Natural killer cell (primary cell): Measurements from ENCODE around the gene RARS2. TPM values are rescaled to one million over a fixed set of nuclear protein-coding genes. Genes with fewer than 3 reads are reported as not detected.

Source experiments
- ATAC-seq, 3 donors: fragments of 150-1000 bp in 2 of 3; fragments of 200-7000 bp in 1 of 3; cut with Tn5 transposase; 1 replicate in 1 of 3; 2 replicates in 2 of 3; pipeline ENCODE4 v1.10.0; 2021; ENCODE audit warnings: mild to moderate bottlenecking in 2 of 3, moderate library complexity in 2 of 3
- DNase-seq, 2 donors: peaks; one replicate each; pipeline versions ENCODE4 v3.0.0 to v3.0.0-alpha.2; 2013 to 2021; ENCODE audit warnings: mixed read lengths in 1 of 2
- H3K27ac ChIP-seq: one replicate; pipeline ENCODE4 v1.5.1; 2013; ENCODE audit warnings: mild to moderate bottlenecking, low read length
- H3K27me3 ChIP-seq: one replicate; pipeline ENCODE4 v1.6.1; 2013; ENCODE audit warnings: low read length; ENCODE audit not compliant: control insufficient read depth, insufficient read depth
- H3K36me3 ChIP-seq: one replicate; pipeline ENCODE4 v1.6.1; 2013; ENCODE audit warnings: low read length; ENCODE audit not compliant: control insufficient read depth, insufficient read depth
- H3K4me1 ChIP-seq: one replicate; pipeline ENCODE4 v1.6.1; 2013; ENCODE audit warnings: low read length; ENCODE audit not compliant: control insufficient read depth, insufficient read depth
- H3K4me3 ChIP-seq: one replicate; pipeline ENCODE4 v1.5.1; 2013; ENCODE audit warnings: low read length
- H3K9me3 ChIP-seq: one replicate; pipeline ENCODE4 v1.6.1; 2013; ENCODE audit warnings: low read length; ENCODE audit not compliant: control insufficient read depth, insufficient read depth
- H3K27ac Mint-ChIP-seq, 2 donors: one replicate each; pipeline ENCODE4 v1.8.0; 2022; ENCODE audit warnings: mild to moderate bottlenecking in 2 of 2, mixed read lengths in 2 of 2, moderate library complexity in 1 of 2
- H3K27me3 Mint-ChIP-seq, 2 donors: one replicate each; pipeline ENCODE4 v1.8.0; 2022; ENCODE audit warnings: low read depth in 2 of 2, mixed read lengths in 2 of 2
- H3K36me3 Mint-ChIP-seq: one replicate; pipeline ENCODE4 v1.8.0; 2022; ENCODE audit warnings: mixed read lengths
- H3K4me1 Mint-ChIP-seq, 2 donors: one replicate each; pipeline ENCODE4 v1.8.0; 2022; ENCODE audit warnings: mixed read lengths in 2 of 2
- H3K4me3 Mint-ChIP-seq: one replicate; pipeline ENCODE4 v1.8.0; 2022; ENCODE audit warnings: mild to moderate bottlenecking, moderate library complexity, mixed read lengths
- H3K9me3 Mint-ChIP-seq, 2 donors: one replicate each; pipeline ENCODE4 v1.8.0; 2022; ENCODE audit warnings: mixed read lengths in 2 of 2
- WGBS: methylation state at CpG from one replicate; pipeline ENCODE4 v1.1.7; 2013; ENCODE audit warnings: missing lambda C conversion rate; ENCODE audit not compliant: insufficient coverage; 5-methylcytosine and 5-hydroxymethylcytosine counted together
- intact Hi-C: fragments of 100-400 bp; cut with micrococcal nuclease; formaldehyde crosslinking; loops from one replicate; pipeline ENCODE4 v1.14.2; 2022
- total RNA-seq, 4 donors: library from RNA; stranded (reverse); fragments of 120-200 nt in 1 of 4; gene quantifications; one replicate each; pipeline versions ENCODE4 v1.2.3 to v1.2.4, GENCODE V29; 2013 to 2022
- TF ChIP-seq, protein P1 (sequence below): fragments of 200-600 bp; IDR thresholded peaks from one replicate; pipeline ENCODE4 v1.8.0; 2022; ENCODE audit warnings: antibody characterized with exemption

RARS2 gene
- total RNA-seq, 3 donors from 2014 or later (not counting 1 experiment from before 2014, with no cell fraction given) = 21.8 to 26.5 (median 24.2) TPM

DNA sequence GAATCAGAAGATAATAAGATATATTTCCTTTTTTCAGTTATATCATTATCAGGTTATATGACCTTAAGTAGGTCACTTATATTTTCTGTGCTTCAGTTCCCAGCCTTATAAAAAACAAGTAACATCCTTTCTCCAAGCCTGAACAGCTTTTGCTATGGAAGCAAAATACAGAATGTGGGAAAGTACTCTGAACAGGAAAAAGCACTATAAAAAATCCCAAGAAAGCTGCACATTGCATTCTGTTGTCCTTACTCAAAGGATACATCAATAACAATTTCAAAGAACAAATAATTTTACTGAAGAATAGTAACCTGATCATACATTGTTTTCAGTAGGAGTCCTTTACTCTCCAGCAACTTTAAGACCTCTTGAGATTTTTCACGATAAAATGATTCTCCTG is 60.6 kb downstream of the RARS2 start:
- TF ChIP-seq, protein P1, sequence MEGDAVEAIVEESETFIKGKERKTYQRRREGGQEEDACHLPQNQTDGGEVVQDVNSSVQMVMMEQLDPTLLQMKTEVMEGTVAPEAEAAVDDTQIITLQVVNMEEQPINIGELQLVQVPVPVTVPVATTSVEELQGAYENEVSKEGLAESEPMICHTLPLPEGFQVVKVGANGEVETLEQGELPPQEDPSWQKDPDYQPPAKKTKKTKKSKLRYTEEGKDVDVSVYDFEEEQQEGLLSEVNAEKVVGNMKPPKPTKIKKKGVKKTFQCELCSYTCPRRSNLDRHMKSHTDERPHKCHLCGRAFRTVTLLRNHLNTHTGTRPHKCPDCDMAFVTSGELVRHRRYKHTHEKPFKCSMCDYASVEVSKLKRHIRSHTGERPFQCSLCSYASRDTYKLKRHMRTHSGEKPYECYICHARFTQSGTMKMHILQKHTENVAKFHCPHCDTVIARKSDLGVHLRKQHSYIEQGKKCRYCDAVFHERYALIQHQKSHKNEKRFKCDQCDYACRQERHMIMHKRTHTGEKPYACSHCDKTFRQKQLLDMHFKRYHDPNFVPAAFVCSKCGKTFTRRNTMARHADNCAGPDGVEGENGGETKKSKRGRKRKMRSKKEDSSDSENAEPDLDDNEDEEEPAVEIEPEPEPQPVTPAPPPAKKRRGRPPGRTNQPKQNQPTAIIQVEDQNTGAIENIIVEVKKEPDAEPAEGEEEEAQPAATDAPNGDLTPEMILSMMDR = no peak
- Mint-ChIP-seq H3K9me3 (no peaks in the 10 kb centered on the region), H3K4me3 (no peak overlapping the region), H3K4me1 (peaks cover 6 to 21% of the 10 kb centered on the region in 2 donors), H3K27me3 (no peaks in the 10 kb centered on the region), H3K36me3 (peaks cover 8% of the 10 kb centered on the region), H3K27ac (peak overlapping the region; percentile 41 to 55)
- no peak for DNase-seq
- 100% methylated on average over 1 of the region's 1 CpG for WGBS
- intact Hi-C loops = no loop called here
- no peak for ATAC-seq
- Histone ChIP-seq H3K27ac (no peak overlapping the region), H3K9me3 (no peaks in the 10 kb centered on the region), H3K36me3 (peaks cover 16% of the 10 kb centered on the region), H3K4me1 (no peaks in the 10 kb centered on the region), H3K4me3 (no peak overlapping the region), H3K27me3 (no peaks in the 10 kb centered on the region)

DNA sequence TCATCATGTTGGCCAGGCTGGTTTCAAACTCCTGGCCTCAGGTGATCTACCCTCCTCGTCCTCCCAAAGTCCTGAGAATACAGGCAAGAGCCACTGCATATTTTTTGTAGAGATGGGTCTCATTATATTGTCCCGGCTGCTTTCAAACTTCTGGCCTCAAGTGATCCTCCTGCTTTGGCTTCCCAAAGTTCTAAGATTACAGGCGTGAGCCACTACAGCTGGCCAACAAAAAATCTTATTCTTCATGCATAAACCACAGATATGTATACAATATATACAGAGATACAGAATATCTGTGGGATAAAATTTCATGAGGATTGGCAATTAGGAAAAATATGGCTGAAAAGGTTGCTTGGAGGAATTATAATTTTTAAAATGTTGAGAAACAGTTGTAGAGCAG is 67.1 kb downstream of the RARS2 start:
- peaks cover 46% of the 10 kb centered on the region for H3K36me3 ChIP-seq

DNA sequence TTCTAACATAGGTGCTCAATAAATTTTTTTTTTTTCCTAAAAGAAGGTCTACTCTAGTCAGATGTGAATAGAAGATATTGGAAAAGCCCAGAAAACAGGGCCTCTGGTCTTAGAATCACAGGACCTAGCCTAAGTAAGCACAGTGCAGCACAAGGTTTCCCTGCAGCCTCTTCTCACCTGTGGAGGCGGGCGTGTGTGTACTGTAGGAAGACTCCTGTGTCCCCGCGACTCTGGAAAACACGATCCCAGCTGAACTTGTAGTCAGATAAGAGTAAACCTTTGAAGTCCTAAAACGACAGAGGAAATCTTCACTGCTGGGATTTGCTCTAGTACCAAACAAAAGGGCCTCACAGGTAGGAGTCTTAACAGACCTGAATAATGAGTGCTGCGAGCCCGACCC is 71.3 kb downstream of the RARS2 start:
- Histone ChIP-seq H3K9me3 (no peaks in the 10 kb centered on the region), H3K4me1 (no peaks in the 10 kb centered on the region), H3K27ac (no peak overlapping the region), H3K27me3 (no peaks in the 10 kb centered on the region), H3K4me3 (no peak overlapping the region), H3K36me3 (peaks cover 68% of the 10 kb centered on the region)
- intact Hi-C loops = no loop called here
- ATAC-seq (no peak), DNase-seq (no peak)
- Mint-ChIP-seq H3K27me3 (no peaks in the 10 kb centered on the region), H3K9me3 (no peaks in the 10 kb centered on the region), H3K4me3 (no peak overlapping the region), H3K4me1 (peaks cover 0 to 5% of the 10 kb centered on the region in 2 donors), H3K36me3 (peaks cover 18% of the 10 kb centered on the region), H3K27ac (no peak overlapping the region)
- TF ChIP-seq, protein P1 = no peak
- WGBS = 96% methylated on average over 8 of the region's 8 CpGs

More for the DNA sequence above, 67.1 kb downstream of the RARS2 start:
- Mint-ChIP-seq H3K27ac (no peak overlapping the region), H3K4me3 (no peak overlapping the region), H3K27me3 (no peaks in the 10 kb centered on the region), H3K36me3 (peaks cover 6% of the 10 kb centered on the region), H3K4me1 (peaks cover 5 to 6% of the 10 kb centered on the region in 2 donors), H3K9me3 (no peaks in the 10 kb centered on the region)
- intact Hi-C loops = no loop called here
- no peak overlapping the region for H3K27ac ChIP-seq
- DNase-seq (no peak), ATAC-seq (no peak)
- H3K9me3 ChIP-seq = no peaks in the 10 kb centered on the region
- no peaks in the 10 kb centered on the region for H3K27me3 ChIP-seq
- H3K4me3 ChIP-seq = no peak overlapping the region
- no peaks in the 10 kb centered on the region for H3K4me1 ChIP-seq
- TF ChIP-seq, protein P1 = no peak
- 93% methylated on average over 3 of the region's 3 CpGs for WGBS

DNA sequence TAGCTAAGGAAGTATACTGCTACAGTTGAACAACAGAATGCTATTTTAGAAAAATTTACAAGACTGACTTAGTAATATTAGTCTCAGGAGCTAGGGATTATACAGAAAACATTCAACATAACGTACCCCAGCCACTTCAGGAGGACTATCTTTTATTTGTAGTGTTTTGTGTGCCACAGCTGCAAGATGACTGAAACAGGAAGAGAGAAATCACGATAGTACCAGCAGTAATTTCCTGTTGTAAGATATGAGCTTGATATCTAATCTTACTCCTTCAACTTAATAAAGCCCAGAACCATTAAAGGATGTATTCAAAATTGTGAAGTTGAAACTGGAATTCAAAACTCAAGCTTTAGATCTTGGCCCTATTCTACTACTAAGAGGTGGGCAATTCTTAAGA is 75.0 kb downstream of the RARS2 start:
- Histone ChIP-seq H3K4me1 (no peaks in the 10 kb centered on the region), H3K9me3 (no peaks in the 10 kb centered on the region), H3K27me3 (no peaks in the 10 kb centered on the region), H3K36me3 (peaks cover 73% of the 10 kb centered on the region), H3K27ac (no peak overlapping the region), H3K4me3 (no peak overlapping the region)
- H3K9me3 Mint-ChIP-seq = no peaks in the 10 kb centered on the region
- H3K27me3 Mint-ChIP-seq = no peaks in the 10 kb centered on the region
- peaks cover 25% of the 10 kb centered on the region for H3K36me3 Mint-ChIP-seq
- H3K27ac Mint-ChIP-seq = peak overlapping the region; percentile 13 to 62
- no CpG with 5 or more reads among the region's 2 CpGs for WGBS
- H3K4me3 Mint-ChIP-seq = no peak overlapping the region
- ATAC-seq (no peak), DNase-seq (no peak)
- TF ChIP-seq, protein P1 = no peak
- intact Hi-C loops = no loop called here
- no peaks in the 10 kb centered on the region for H3K4me1 Mint-ChIP-seq
